ENCODE results near the gene CNTN1.
"Not testable (repeated sequence)": the region's sequence is repeated elsewhere in the genome, so short reads cannot be mapped to it uniquely, and the experiment has no call there.

CNTN1 gene

DNA sequence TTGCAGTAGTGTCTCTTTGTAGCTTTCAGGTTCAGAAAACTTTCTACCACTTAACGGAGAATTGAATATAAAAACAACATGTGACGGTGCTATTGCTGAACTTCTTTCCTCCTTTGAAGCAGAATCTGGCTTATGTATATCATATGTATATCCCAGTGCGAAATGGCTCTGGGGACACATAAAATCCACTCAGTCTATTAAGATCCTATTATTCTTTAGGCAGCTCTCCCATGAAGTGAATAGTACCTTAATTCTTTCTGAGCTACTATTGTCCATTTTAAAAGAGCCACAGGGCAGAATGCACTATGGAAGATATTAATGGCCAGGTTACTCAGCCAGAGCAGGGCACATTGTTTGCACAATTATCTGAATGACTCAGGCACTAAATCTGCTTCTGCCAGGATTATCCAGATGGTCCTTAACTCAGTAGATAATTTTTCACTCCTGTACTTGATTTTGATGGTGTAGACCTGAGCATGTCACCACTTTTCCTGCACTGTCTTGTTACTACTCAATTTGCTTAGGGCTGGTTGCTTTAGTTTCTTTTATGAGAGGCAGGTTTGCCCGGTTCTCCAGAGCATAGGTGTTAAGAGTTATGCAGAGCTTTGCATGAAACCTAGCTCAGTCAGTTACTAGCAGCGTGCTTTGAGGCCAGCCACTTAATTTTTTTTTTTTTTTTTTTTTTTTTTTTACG, 5.5 kb downstream of the CNTN1 start:
- DNase-seq (ENCODE audit: low read depth in 3 of 3, low spot score in 1 of 3): no peak

DNA sequence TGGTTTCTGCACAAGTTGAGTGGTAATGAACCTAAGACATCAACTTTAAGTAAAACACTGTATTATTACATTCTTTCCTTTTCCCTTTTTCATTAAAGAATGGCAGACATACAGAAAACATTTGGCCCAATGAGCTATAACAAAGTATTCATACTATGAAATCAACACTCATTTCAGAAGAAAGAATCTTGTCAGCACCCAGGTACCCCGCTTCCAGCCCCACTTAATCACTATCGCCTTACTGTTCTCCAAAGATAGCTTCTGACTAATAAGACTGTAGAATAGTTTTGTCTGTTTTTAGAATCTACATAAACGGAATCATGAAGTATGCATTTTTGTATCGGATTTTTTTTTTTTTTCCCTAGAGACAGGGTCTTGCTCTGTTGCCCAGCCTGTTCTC, 9.5 kb downstream of the CNTN1 start:
- DNase-seq (ENCODE audit: low read depth in 3 of 3, low spot score in 1 of 3): no peak

DNA sequence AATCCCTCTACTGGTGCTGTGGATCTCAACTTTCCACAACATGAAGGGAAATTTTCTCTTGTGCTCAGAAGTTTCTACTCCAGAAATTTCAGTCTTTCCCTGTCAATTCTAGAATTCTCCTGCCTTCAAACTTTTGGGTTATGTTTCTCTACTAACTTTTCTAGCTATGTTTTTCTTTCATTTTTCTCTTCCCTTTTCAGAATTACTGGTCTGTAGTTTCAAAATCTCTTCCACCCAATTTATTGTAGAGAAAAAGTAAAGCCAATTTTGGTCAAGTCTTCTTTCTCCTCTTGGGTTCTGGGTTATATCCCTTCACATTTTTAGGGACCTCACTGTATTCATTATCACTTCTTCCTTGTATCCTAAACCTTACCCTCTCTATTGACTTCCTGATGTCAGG, 18.9 kb downstream of the CNTN1 start:
- no peak for DNase-seq (ENCODE audit: low read depth in 3 of 3, low spot score in 1 of 3)

DNA sequence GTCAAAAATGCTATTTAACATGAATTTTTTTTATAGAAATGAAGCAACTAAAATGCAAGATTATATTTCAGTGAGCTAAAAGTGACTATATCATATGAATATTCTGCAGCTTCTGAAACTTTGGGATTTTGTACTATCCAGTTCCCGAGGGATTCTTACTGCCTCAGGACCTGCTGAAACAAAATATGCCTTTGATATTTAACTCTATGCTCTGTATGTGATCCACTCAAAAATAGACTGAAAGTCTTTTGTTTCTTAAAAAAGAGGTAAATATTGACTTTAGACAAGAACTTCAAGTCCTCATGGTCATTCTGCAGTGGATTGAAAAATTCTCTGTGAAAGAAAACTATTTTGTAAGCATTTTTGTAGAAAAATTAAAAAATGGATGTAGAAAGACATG, 22.4 kb downstream of the CNTN1 start:
- no peak for DNase-seq (ENCODE audit: low read depth in 3 of 3, low spot score in 1 of 3)

DNA sequence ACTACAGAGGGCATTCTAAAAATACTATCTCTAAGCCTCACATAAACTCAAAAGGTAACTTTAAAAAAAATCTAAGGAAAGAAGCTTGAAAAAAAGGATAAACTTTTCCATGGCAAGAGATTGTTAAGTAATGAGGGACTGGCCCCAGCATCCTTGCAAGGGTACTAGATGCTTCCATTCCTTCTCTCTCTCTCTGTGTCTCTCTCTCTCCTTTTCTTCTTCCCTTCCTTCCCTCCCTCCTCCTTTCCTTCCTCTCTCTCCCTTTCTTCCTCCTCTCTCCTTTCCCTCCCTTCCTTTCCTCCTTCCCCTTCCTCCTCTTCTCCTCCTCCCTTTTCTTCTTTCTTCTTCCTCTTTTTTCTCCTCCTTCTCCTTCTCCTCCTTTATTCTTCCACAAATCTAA, 23.8 kb downstream of the CNTN1 start:
- no peak for DNase-seq (ENCODE audit: low read depth in 3 of 3, low spot score in 1 of 3)

DNA sequence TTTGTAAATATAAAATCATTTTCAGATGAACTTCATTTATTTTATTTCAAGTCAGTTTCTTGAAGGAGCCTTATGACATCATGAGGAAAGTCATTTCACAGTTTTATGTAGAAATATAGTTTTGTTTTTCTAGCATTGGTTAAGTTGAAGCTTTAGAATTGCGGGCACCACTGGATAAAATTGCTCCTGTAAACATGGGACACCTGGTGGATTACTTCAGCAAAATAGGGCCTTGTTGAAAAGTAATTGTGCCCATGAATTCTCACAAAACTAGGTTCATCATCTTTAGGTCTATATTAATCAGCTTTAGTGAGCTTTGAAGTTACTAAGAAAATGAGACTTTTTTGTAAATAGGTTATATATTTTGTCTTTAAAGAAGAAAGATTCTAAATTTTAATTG, 25.3 kb downstream of the CNTN1 start:
- no peak for DNase-seq (ENCODE audit: low read depth in 3 of 3, low spot score in 1 of 3)

DNA sequence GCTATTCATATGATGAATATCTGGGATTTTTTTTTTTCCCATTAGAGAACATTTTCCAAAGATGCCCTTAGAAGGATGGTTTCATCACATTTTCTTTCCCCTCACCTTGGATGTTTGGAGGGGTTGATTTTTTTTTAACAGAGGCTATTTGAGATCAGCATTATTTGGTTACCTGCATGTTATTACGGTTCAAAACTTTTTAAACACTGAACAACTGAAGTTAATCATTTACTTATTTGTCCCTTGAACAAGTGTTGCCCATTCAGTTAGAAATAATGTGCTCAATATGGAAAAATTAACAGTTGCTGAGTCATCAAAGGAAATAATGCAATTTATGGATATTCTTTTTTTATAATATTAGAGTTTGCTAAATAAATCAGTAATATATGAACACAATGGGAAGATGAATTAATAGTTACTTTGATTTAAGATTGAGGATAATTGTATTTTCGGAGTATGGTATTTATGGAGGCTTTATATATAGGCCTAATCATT, 26.7 kb downstream of the CNTN1 start:
- DNase-seq (ENCODE audit: low read depth in 3 of 3, low spot score in 1 of 3): no peak

DNA sequence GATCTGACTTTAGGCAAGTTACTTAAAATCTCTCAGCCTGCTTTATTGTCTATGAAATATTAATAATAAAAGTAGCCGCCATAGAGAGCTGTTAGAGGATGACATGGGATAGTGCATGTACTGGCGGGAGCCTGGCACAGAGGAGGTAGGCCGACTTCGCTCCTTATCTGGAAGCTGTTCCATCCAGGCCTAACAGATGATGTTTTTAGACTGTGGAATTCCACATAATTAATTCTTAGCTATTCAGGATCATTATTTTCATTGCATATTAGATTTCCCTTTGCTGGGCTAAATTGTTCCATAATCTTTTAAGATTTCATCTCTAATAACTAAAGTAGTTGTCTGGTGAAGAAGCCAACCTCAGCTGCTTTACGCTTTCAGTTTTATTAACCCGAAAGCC, 30.8 kb downstream of the CNTN1 start:
- DNase-seq (ENCODE audit: low read depth in 3 of 3, low spot score in 1 of 3): no peak

DNA sequence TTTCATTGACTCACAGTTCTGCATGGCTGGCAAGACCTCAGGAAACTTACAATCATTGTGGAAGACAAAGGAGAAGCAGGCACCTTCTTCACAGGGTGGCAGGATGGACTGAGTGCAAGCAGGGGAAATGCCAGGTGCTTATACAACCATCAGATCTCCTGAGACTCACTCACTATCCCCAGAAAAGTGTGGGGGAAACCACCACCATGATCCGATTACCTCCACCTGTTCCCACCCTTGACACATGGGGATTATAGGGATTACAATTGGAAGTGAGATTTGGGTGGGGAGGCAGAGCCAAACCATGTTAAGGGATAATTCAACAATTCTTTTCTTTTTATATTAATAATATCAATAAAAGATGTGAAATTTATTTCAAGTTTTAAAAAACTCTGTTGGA, 34.1 kb downstream of the CNTN1 start:
- no peak for DNase-seq (ENCODE audit: low read depth in 3 of 3, low spot score in 1 of 3)

DNA sequence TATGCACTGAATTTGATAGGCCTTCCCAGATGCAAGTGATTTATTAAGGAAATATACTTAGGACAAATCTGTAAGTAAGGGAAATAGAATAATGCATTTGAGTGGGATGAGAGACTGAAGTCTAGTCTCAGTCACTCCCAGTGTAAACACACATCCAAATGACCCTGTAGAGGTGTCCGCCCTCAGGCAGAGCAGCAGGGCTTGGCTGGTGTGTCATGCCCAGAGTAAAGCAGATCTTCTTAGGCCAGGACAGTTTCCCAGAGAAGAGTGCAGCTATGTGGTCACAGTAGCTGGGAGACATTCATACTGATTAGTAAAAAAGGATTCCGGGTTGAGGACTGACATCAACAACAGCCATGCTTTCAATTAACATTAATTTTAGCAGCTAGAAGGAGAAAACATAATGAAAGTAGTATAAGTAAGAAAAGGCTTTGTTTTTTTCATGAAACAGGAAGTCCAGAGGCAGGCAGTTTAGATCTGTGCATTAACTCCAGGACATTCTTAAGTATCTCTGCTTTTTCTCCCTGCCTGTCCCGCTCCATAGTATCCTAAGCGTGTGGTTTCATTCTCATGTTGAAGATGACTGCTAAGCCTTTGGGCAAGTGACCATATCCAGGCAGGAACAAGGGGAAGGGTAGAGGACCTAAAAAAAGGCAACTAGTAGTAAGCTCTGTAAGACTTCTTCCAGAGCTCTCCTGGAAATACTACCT, 35.7 kb downstream of the CNTN1 start:
- DNase-seq (ENCODE audit: low read depth in 3 of 3, low spot score in 1 of 3): no peak

DNA sequence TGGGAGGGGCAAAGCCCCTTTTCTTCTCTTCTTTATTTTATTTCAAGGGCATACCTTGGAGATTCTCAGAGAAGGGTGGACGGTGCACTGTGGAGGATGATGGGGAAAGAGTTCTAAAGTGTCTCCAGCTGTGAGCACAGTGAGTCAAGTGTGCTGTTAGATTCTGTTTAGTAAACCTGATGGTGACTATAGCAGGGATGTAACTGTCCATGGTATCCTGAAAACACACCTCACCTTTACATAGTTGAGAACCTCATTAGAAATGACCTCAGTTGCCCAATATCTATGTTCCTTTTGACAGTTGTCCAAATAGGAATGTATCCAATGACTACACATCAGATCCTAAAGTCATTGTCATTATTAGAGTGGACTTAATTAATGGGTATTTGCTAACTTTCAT, 38.0 kb downstream of the CNTN1 start:
- no peak for DNase-seq (ENCODE audit: low read depth in 3 of 3, low spot score in 1 of 3)

DNA sequence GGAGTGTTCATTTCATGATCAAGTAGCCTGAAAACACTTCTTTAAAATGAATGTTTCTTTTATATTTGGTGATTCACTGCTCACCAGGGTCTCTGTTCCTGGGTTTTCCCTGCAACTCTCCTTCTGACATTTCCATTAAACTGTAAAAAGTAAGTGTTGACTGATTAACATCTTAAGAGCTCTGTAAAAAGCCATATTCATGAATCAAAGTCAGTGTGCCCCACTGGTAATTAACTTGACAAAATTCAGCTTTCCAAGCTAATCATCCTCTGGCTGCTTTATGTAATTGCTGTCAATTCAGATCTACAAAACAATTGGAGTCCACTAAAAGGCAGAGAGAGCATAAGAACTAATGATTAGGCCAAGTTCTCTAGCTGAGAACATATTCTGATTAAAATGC, 41.6 kb downstream of the CNTN1 start:
- no peak for DNase-seq (ENCODE audit: low read depth in 3 of 3, low spot score in 1 of 3)

DNA sequence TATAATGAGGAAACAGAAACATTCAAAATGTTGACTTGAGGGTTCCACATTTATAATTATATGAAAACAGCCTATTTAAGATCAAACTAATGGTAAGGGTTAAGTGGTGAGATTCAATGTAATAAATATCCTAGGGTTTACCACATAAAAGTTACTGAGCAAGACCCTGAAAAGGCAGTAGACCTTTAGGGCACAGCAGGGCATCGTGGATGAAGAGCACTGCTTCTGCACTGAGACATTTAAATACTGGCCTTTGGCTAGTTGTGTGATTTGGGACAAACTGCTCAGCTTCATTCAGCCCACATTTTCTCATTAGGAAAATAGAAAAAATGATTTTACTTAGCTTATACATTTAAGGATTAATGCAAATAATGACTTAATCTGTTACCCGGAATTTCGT, 42.0 kb downstream of the CNTN1 start:
- DNase-seq (ENCODE audit: low read depth in 3 of 3, low spot score in 1 of 3): no peak

DNA sequence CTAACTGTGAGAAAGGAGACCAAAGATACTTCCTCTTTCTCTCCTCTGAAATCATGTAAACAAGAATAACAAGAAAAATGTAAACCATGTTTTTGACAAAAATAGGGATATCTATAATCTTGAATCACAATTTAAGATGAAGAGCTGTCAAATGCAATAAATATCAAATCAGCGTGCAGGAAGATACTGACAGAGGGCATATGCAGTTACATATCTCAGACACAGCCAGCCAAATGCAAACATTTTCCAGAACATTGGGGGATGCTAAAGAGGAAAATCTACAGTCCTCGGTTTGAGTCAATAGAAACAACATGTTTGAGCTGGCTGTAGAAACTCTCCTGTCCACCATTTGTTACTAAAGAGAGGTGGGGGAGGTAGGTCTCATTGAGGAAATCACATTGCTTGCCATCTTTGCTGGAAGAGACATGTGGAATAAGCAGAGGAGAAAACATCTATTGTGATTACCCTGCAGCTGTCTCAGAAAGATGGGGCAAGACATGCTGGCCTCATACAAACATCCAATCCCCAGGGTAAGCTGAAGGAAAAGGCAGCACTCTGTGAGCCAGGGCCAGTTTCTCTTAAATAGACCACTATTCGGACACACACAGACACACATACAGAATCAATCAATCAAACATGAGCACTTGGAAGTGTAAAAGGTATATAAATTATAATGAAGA, 43.5 kb downstream of the CNTN1 start:
- no peak for DNase-seq (ENCODE audit: low read depth in 3 of 3, low spot score in 1 of 3)

DNA sequence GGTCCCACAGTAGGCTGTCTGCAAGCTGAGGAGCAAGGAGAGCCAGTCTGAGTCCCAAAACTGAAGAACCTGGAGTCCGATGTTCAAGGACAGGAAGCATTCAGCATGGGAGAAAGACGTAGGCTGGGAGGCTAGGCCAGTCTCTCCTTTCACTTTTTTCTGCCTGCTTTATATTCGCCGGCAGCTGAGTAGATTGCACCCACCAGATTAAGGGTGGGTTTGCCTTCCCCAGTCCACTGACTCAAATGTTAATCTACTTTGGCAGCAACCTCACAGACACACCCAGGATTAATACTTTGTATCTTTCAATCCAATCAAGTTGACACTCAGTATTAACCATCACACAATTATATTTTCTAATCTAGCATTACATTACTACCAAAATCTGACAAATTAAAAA, 45.2 kb downstream of the CNTN1 start:
- DNase-seq (ENCODE audit: low read depth in 3 of 3, low spot score in 1 of 3): not testable (repeated sequence)

DNA sequence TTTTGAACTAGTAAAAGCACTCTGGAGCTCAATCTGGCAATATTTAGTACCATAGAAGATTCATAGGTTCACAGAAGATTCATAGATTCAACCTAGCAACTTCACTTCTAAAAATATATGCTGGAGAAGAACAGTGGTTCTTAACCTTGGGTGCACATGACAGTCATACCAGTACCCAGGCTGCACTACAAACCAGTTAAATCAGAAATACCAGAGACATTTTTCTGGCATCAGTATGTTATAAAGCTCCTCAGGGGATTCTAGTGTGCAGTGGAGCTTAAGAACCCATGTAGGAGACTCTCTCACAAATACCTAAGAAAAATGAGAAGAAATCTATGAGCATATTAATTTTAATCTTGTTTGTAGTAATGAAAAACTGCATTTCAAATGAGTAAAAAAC, 46.6 kb downstream of the CNTN1 start:
- DNase-seq (ENCODE audit: low read depth in 3 of 3, low spot score in 1 of 3): no peak

DNA sequence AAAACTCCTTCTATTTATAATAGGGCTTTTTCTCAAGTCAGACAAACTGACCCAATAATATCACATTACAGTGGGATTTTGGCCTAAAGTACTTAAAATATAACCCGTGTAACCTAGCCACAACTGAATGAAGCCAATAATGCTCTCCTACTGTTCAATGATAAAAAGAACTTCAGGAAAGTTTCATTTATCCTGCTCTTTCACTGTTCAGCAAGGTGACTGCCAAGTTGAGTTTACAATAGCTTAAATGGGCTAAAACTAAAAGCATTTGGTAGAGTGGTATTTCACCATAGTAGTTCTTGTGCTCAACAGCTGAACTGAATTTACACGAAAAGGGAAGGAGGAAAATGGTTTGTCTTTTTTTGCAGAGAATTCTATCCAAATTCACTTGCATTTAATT, 49.8 kb downstream of the CNTN1 start:
- no peak for DNase-seq (ENCODE audit: low read depth in 3 of 3, low spot score in 1 of 3)

DNA sequence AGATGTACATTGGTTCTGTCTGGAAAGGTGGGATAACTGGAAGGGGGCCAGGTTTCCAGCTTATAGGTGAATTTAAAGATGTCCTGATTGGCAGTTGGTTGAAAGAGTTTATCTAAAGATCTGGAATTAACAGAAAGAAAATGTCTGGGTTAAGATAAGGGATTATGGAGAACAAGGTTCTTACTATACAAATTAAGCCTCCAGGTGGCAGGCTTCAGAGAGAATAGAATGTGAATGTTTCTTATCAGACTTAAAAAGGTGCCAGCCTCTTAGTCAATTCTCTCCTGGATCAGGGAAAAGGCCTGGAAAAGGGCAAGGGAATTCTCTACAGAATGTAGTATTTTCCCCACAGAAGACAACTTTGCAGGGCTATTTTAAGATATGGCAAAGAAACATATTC, 53.1 kb downstream of the CNTN1 start:
- DNase-seq (ENCODE audit: low read depth in 3 of 3, low spot score in 1 of 3): no peak

DNA sequence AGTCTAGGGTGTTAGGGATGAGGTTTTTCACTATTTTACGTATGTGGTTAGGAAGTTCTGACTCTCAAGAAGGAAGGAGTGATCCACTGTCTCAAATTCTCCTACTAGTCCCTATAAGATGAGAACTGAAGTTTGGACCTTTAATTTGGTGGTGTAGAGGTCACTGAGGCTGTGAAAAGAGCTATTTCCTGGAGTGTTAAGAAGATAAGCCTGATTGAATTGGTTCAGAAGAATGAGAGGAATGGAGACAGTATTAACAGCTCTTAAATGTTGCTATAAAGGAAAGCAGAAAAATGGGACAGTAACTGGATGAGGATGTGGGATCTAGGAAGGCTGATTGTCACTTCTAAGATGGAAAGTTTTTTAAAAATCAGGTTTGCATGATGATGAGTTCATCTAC, 57.6 kb downstream of the CNTN1 start:
- no peak for DNase-seq (ENCODE audit: low read depth in 3 of 3, low spot score in 1 of 3)

DNA sequence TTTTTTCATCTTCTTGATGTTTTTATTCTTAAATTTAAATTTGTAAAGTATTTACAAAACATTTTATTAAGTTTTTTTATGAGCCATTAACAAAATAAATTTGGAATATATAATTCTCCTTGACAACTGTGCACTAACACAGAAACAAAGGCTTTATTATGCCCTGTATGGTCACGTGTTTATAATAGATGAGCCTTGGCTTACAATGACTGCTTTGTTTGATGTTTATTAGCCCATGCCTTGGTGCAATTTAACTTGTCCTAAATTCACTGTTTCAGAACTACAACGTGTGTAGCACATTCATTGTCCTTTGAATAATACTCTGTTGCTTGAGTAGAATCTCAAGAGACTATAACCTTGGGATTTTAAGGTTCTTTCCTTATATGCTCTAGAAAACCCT, 59.8 kb downstream of the CNTN1 start:
- DNase-seq (ENCODE audit: low read depth in 3 of 3, low spot score in 1 of 3): no peak

DNA sequence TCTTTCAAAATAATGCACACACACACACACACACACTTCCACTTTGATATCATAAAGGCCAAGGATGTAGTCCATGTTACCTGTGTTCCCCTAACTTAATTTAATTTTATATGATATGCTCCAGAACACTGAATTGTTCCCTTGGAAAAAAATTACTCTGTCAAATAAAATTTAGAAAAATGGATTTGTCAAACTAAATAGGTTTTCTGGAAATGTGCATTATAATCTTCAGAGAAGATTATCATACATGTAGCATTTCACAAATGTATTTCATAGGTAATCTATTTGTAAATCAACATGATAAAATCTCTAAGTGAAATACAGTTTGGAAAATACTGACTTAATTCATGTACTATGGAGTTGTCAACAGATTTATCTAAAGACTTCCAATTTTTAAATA, 68.6 kb downstream of the CNTN1 start:
- DNase-seq (ENCODE audit: low read depth in 3 of 3, low spot score in 1 of 3): no peak

DNA sequence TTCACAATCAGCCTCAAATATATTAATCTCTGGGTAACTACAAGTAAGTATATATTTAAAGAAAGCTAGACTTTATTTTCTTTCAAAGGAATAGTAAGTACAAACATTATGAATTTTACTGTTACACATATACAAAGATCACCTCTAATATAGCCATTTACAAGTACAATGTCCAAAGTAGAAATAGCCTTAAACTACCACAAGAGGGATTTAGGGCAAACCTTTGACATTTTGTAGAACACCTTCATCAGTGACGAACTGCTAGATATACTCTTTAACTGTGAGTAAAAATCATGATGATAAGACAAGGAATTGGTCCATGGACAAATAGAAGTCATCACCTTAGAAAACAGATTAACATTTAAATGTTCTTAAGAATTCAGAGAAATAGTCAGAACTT, 69.8 kb downstream of the CNTN1 start:
- no peak for DNase-seq (ENCODE audit: low read depth in 3 of 3, low spot score in 1 of 3)

Measured in stimulated activated CD4-positive, alpha-beta T cell treated with anti-CD3 and anti-CD28 coated beads, TNF-alpha, amount 100 ng/mL, for 1 hour (primary cell).